Colonic mucosa (tissue), 4 donors: Measurements from ENCODE around the gene SYS1. TPM values are rescaled to one million over a fixed set of nuclear protein-coding genes. Genes with fewer than 3 reads are reported as not detected.

Experiments
- DNase-seq: peaks from one replicate; pipeline ENCODE4 v3.0.0-alpha.2; 2020
- H3K27ac ChIP-seq: fragments of 200-600 bp; one replicate; pipeline ENCODE4 v1.8.0; 2021
- H3K27me3 ChIP-seq: fragments of 200-600 bp; one replicate; pipeline ENCODE4 v1.8.0; 2021
- H3K36me3 ChIP-seq: fragments of 200-600 bp; one replicate; pipeline ENCODE4 v1.8.0; 2021
- H3K4me1 ChIP-seq: fragments of 200-600 bp; one replicate; pipeline ENCODE4 v1.8.0; 2021; ENCODE audit warnings: mild to moderate bottlenecking
- H3K4me3 ChIP-seq: fragments of 200-600 bp; one replicate; pipeline ENCODE4 v1.8.0; 2021
- H3K9ac ChIP-seq, 2 donors: one replicate each; pipeline ENCODE4 v1.7.0; 2013; ENCODE audit warnings: control low read depth in 2 of 2, low read depth in 2 of 2, low read length in 2 of 2
- H3K9me3 ChIP-seq: fragments of 200-600 bp; one replicate; pipeline ENCODE4 v1.8.0; 2021
- intact Hi-C: fragments of 100-400 bp; cut with DNase I; formaldehyde crosslinking; loops from one replicate; pipeline ENCODE4 v1.14.1; 2022
- total RNA-seq, 2 donors: library from RNA; stranded (reverse); fragmentation: NEBNext Ultra II Directional in 1 of 2; extraction: Animal tissue kit (Norgen Biotek cat#: 25700) in 1 of 2; gene quantifications; one replicate each; pipeline ENCODE4 v1.2.1, GENCODE V29; 2021
- TF ChIP-seq, protein P1 (sequence below): fragments of 200-600 bp; IDR thresholded peaks from one replicate; pipeline ENCODE4 v1.8.0; 2022; ENCODE audit warnings: antibody characterized with exemption, mild to moderate bottlenecking
- donor health status: healthy.
- donor health status: DM: no; HTN: no; CAD: no.
- donor health status: DM: no; HTN: no; CAD: no.

SYS1 gene
- total RNA-seq, 2 donors from 2014 or later = 24.4 to 27.7 TPM

DNA sequence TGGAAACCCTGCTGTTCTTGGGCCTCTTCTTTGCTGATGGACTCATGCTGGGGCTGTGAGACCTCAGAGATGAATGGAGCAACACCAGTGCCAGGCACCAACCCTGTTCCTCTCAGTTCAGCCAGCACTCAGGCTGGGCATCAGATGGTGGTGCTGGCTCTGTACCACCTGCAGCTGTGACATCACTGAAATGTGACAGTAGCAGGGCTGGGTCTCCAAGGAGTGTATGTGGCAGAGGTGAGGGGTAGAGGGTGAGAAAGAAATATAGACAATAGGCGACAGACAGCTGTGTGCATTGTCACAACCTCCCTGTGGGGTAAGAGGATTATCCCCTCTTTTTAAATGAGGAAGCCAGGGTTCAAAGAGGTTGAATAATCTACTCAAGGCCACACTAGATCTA, 15.2 kb downstream of the SYS1 start, which contains the start of gene TP53TG5:
TSS of gene TP53TG5 (minus strand) at position 135 of the 400 bp plus-strand sequence. CDS start at position 46, 89 bp downstream.
- intact Hi-C loops = no loop called here
- H3K9me3 ChIP-seq = no peaks in the 10 kb centered on the region

DNA sequence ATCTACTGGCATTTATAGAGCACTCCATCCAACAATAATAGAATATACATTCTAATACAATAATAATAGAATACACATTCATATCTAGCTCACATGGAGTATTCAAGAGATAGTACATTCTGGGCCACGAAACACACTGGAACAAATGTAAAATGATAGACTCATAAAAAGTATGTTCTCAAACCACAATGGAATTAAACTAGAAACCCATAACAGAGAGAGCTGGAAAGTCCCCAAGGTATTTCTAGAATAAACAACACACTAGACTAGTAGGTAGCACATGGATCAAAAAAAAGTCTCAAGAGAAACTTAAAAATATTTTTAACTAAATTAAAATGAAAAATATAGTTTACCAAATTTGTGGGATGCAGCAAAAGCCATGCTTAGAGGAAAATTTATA, 24.3 kb downstream of the SYS1 start:
- Histone ChIP-seq H3K36me3 (no peaks in the 10 kb centered on the region), H3K4me1 (no peaks in the 10 kb centered on the region), H3K9me3 (no peaks in the 10 kb centered on the region), H3K9ac (no peak overlapping the region), H3K4me3 (no peak overlapping the region), H3K27ac (no peak overlapping the region), H3K27me3 (no peaks in the 10 kb centered on the region)
- TF ChIP-seq, protein P1, sequence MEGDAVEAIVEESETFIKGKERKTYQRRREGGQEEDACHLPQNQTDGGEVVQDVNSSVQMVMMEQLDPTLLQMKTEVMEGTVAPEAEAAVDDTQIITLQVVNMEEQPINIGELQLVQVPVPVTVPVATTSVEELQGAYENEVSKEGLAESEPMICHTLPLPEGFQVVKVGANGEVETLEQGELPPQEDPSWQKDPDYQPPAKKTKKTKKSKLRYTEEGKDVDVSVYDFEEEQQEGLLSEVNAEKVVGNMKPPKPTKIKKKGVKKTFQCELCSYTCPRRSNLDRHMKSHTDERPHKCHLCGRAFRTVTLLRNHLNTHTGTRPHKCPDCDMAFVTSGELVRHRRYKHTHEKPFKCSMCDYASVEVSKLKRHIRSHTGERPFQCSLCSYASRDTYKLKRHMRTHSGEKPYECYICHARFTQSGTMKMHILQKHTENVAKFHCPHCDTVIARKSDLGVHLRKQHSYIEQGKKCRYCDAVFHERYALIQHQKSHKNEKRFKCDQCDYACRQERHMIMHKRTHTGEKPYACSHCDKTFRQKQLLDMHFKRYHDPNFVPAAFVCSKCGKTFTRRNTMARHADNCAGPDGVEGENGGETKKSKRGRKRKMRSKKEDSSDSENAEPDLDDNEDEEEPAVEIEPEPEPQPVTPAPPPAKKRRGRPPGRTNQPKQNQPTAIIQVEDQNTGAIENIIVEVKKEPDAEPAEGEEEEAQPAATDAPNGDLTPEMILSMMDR = no peak
- intact Hi-C loops = no loop called here
- DNase-seq = no peak

More for the DNA sequence above, 15.2 kb downstream of the SYS1 start, which contains the start of gene TP53TG5:
- no peak within 1 kb of the TSS for H3K9ac ChIP-seq
- no peak within 1 kb of the TSS for H3K27ac ChIP-seq
- no peaks in the 10 kb centered on the region for H3K36me3 ChIP-seq
- no peak for DNase-seq
- H3K4me3 ChIP-seq = no peak within 1 kb of the TSS
- H3K27me3 ChIP-seq = no peaks in the 10 kb centered on the region
- no peaks in the 10 kb centered on the region for H3K4me1 ChIP-seq
- TF ChIP-seq, protein P1 = no peak

DNA sequence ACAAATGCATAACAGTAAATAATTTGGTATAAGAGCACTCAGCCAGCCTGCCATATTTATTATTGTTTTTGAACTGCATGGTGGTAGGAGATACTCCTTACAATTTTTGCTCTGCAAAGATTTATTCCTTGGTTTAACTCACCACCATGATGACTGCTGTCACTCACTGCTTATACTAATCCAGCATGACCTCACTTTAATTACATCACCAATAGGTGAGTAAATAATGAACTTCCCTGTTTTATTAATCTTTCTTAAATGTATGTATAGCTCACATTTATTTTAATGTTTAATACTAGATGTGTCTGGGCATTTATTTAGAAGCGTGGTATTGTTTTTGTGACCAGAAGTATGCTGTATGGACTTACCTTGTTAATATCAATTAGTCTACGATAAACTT, 28.0 kb downstream of the SYS1 start:
- TF ChIP-seq, protein P1 = no peak
- H3K9ac ChIP-seq = no peak overlapping the region
- no peaks in the 10 kb centered on the region for H3K27me3 ChIP-seq
- H3K27ac ChIP-seq = no peak overlapping the region
- DNase-seq = no peak
- no peaks in the 10 kb centered on the region for H3K36me3 ChIP-seq
- no peaks in the 10 kb centered on the region for H3K9me3 ChIP-seq
- H3K4me3 ChIP-seq = no peak overlapping the region
- intact Hi-C loops = loop anchor here (5.0 kb wide), 1 partner anchor 36 kb away; no protein-coding TSS in a partner anchor
- H3K4me1 ChIP-seq = no peaks in the 10 kb centered on the region

DNA sequence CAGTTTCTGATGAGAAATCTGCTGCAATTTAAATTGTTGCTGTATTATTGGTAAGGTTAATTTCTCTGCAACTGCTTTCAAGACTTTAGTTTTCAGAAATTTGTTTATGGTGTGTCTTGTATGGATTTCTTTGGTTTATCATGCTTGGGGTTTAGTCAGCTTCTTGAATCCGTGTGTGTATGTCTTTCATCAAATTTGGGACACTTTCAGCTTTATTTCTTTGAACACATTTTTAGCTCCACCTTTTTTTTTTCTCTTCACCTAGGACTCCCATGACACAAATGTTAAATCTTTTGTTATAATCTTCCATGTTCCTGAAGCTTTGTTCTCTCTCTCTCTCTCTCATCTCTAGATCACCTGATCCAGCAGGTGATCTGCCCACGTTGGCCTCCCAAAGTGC, 28.6 kb downstream of the SYS1 start:
- Histone ChIP-seq H3K9ac (no peak overlapping the region), H3K4me1 (no peaks in the 10 kb centered on the region), H3K4me3 (no peak overlapping the region), H3K9me3 (no peaks in the 10 kb centered on the region), H3K36me3 (no peaks in the 10 kb centered on the region), H3K27ac (no peak overlapping the region), H3K27me3 (no peaks in the 10 kb centered on the region)
- intact Hi-C loops = loop anchor here (5.0 kb wide), 1 partner anchor 36 kb away; no protein-coding TSS in a partner anchor
- TF ChIP-seq, protein P1 = no peak
- DNase-seq = no peak

DNA sequence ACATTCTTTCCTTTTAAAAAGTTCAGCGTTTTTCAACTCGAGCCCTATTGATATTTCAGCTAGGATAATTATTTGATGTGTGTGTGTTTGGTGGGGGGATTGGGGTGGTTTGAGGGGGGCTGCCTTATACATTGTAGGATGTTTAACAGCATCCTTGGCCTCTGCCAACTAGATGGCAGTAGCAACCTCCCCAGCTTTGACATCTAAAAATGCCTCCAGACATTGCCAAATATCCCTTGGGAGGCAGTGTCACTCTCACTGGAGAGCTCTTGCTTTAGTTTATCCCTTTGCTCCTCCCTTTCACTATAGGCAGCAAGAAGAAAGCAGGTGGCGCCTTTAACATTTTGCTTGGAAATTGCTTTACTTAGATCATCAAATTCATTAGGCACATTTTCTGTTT, 29.8 kb downstream of the SYS1 start:
- no peak for DNase-seq
- intact Hi-C loops = loop anchor here (5.0 kb wide), 1 partner anchor 35 kb away; no protein-coding TSS in a partner anchor
- Histone ChIP-seq H3K4me1 (no peaks in the 10 kb centered on the region), H3K9ac (no peak overlapping the region), H3K27me3 (no peaks in the 10 kb centered on the region), H3K36me3 (no peaks in the 10 kb centered on the region), H3K4me3 (no peak overlapping the region), H3K9me3 (no peaks in the 10 kb centered on the region), H3K27ac (no peak overlapping the region)
- TF ChIP-seq, protein P1 = no peak
